A549 (cell line): ENCODE data around the gene RASA1.

Experiments used
- BHLHE40 ChIP-seq: IDR thresholded peaks from 2 replicates; pipeline ENCODE4 v1.6.1; 2012; ENCODE audit warnings: low read depth, low read length, inconsistent platforms
- CEBPB ChIP-seq, 2 experiments: fragments of >200 bp in 1 of 2; sonication (Bioruptor Twin) in 1 of 2; formaldehyde crosslinking in 1 of 2; IDR thresholded peaks; 2 replicates each; pipeline ENCODE4 v1.6.1; 2012 to 2016
- EP300 ChIP-seq, 2 experiments: fragments of >200 bp; sonication (Bioruptor Twin); formaldehyde crosslinking; IDR thresholded peaks; 2 replicates in 1 of 2; 3 replicates in 1 of 2; pipeline ENCODE4 v1.6.1; 2016 to 2017
- HOXA7 ChIP-seq: fragments of 250-450 bp; sonication (Bioruptor Pico); IDR thresholded peaks from 2 replicates; pipeline ENCODE4 v1.5.0; 2020; ENCODE audit warnings: mild to moderate bottlenecking, moderate library complexity
- POLR2A ChIP-seq: IDR thresholded peaks from 2 replicates; pipeline ENCODE4 v1.6.1; 2012; ENCODE audit warnings: mild to moderate bottlenecking, low read length
- POLR2AphosphoS2 ChIP-seq: conservative IDR thresholded peaks from 2 replicates; pipeline ENCODE4 v1.6.1; 2012; ENCODE audit warnings: low read length, improper control_type of control experiment, inconsistent platforms
- TF ChIP-seq, protein P1 (sequence below): fragments of >200 bp; sonication (Bioruptor Twin); formaldehyde crosslinking; IDR thresholded peaks from 3 replicates; pipeline ENCODE4 v1.5.1; 2016
- TF ChIP-seq, protein P2 (sequence below): IDR thresholded peaks from 2 replicates; pipeline ENCODE4 v1.6.1; 2012
- TF ChIP-seq, protein P3 (sequence below): IDR thresholded peaks from 2 replicates; pipeline ENCODE4 v1.6.1; 2012

DNA sequence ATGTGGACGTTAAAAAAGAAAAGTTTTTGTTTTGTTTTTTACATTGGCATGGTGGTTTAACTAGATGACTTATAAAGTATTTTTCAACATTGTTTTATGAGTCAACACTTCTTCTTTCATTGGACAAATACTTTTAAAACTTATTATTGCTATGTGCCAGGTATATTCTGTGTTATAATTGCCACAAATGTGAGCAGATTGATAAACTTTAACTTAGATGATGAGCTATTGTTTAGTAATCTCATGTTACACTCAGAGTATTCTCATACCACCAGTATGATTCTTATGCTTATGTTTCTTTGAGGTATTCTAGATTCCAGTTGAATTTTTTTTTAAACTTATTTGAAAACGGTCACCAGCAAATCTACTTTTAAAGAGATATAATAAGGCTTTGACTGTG lies 60.3 kb downstream of the RASA1 start:
- TF ChIP-seq, protein P1, sequence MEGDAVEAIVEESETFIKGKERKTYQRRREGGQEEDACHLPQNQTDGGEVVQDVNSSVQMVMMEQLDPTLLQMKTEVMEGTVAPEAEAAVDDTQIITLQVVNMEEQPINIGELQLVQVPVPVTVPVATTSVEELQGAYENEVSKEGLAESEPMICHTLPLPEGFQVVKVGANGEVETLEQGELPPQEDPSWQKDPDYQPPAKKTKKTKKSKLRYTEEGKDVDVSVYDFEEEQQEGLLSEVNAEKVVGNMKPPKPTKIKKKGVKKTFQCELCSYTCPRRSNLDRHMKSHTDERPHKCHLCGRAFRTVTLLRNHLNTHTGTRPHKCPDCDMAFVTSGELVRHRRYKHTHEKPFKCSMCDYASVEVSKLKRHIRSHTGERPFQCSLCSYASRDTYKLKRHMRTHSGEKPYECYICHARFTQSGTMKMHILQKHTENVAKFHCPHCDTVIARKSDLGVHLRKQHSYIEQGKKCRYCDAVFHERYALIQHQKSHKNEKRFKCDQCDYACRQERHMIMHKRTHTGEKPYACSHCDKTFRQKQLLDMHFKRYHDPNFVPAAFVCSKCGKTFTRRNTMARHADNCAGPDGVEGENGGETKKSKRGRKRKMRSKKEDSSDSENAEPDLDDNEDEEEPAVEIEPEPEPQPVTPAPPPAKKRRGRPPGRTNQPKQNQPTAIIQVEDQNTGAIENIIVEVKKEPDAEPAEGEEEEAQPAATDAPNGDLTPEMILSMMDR: no peak
- TF ChIP-seq EP300 (IDR thresholded peaks at IDR 0.05) (no peak), POLR2A (no peak), CEBPB (IDR thresholded peaks at IDR 0.05) (no peak), POLR2AphosphoS2 (no peak), HOXA7 (no peak), BHLHE40 (no peak)
- TF ChIP-seq, protein P2, sequence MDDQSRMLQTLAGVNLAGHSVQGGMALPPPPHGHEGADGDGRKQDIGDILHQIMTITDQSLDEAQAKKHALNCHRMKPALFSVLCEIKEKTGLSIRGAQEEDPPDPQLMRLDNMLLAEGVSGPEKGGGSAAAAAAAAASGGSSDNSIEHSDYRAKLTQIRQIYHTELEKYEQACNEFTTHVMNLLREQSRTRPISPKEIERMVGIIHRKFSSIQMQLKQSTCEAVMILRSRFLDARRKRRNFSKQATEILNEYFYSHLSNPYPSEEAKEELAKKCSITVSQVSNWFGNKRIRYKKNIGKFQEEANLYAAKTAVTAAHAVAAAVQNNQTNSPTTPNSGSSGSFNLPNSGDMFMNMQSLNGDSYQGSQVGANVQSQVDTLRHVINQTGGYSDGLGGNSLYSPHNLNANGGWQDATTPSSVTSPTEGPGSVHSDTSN: no peak
- TF ChIP-seq, protein P3, sequence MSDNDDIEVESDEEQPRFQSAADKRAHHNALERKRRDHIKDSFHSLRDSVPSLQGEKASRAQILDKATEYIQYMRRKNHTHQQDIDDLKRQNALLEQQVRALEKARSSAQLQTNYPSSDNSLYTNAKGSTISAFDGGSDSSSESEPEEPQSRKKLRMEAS: no peak
